GM04503 (cell line): Measurements from ENCODE around the gene GSK3A.

Experiments used
- DNase-seq: peaks from one replicate; pipeline ENCODE4 v3.0.0-alpha.2; 2012; ENCODE audit warnings: low read depth

GSK3A gene

GRCh38 chr19:42248270-42249148, 6.1 kb upstream of the GSK3A start:
- no peak for DNase-seq

GRCh38 chr19:42247640-42248199, 5.3 kb upstream of the GSK3A start:
- DNase-seq = no peak

- no peak for DNase-seq
These were observed 4.7 kb upstream of the GSK3A start for GRCh38 chr19:42246922-42247639.

- no peak for DNase-seq
These were observed 3.9 kb upstream of the GSK3A start for GRCh38 chr19:42246143-42246921.

GRCh38 chr19:42245231-42245630, 2.8 kb upstream of the GSK3A start:
- DNase-seq = no peak

- peak; percentile 71 for DNase-seq
These were observed 2.2 kb upstream of the GSK3A start for GRCh38 chr19:42244347-42245220.

GRCh38 chr19:42242069-42242511, 312 bp downstream of the GSK3A start:
- DNase-seq = no peak

- DNase-seq = no peak
These were observed 1.1 kb downstream of the GSK3A start for GRCh38 chr19:42241279-42241678.

GRCh38 chr19:42239544-42240220, 2.7 kb downstream of the GSK3A start:
- no peak for DNase-seq

- DNase-seq = no peak
These were observed 7.2 kb downstream of the GSK3A start for GRCh38 chr19:42235181-42235580.

- no peak for DNase-seq
These were observed 8.0 kb downstream of the GSK3A start for GRCh38 chr19:42234364-42234763.

- no peak for DNase-seq
These were observed 8.6 kb downstream of the GSK3A start for GRCh38 chr19:42233678-42234292.

- DNase-seq = no peak
These were observed 9.3 kb downstream of the GSK3A start for GRCh38 chr19:42233106-42233505.

GRCh38 chr19:42232435-42232834, 10.0 kb downstream of the GSK3A start:
- DNase-seq = no peak

- no peak for DNase-seq
These were observed 11.8 kb downstream of the GSK3A start for GRCh38 chr19:42230571-42230970.

GRCh38 chr19:42229855-42230351, 12.5 kb downstream of the GSK3A start:
- DNase-seq = no peak

- no peak for DNase-seq
These were observed 13.0 kb downstream of the GSK3A start for GRCh38 chr19:42229301-42229854.

- DNase-seq = no peak
These were observed 13.8 kb downstream of the GSK3A start for GRCh38 chr19:42228641-42229040.

- DNase-seq = no peak
These were observed 15.5 kb downstream of the GSK3A start for GRCh38 chr19:42226886-42227285.
